SK-N-MC (cell line): ENCODE measurements around the gene FUCA1.
"Not testable (repeated sequence)": the region's sequence is repeated elsewhere in the genome, so short reads cannot be mapped to it uniquely, and the experiment has no call there.

Experiments used
- EZH2 ChIP-seq: fragments of 200-600 bp; sonication (generic); IDR thresholded peaks from one replicate; pipeline ENCODE4 v1.6.1; 2017; ENCODE audit warnings: antibody characterized with exemption
- POLR2AphosphoS5 ChIP-seq: IDR thresholded peaks from 2 replicates; pipeline ENCODE4 v1.6.1; 2012; ENCODE audit warnings: mild to moderate bottlenecking, low read depth, low read length, borderline replicate concordance

DNA sequence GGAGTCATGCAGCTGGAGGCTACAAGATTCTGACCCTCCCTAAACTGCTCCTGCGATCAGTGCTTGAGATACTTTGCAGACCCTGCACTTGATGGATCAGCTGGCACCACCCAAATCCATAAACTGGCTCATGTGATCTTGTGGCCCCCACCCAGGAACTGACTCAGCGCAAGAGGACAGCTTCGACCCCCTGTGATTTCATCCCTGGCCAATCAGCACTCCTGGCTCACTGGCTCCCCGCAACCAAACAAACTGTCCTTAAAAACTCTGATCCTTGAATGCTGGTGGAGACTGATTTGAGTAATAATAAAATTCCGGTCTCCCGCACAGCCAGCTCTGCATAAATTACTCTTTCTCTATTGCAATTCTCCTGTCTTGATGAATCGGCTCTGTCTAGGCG lies 31.9 kb upstream of the FUCA1 start:
- peak; percentile 32; the same call in 1 of the 2 replicates for TF ChIP-seq POLR2AphosphoS5
- TF ChIP-seq EZH2: not testable (repeated sequence)
